NCI-H2196 treated with DMSO at 0.1 percent for 48 hours (cell line): ENCODE data around the gene ZNF865.

Source experiments
- DNase-seq: peaks from one replicate; lab custom pipeline; 2025; ENCODE audit not compliant: unreplicated experiment; lab: John Stamatoyannopoulos, UW

The ZNF865 gene

DNA sequence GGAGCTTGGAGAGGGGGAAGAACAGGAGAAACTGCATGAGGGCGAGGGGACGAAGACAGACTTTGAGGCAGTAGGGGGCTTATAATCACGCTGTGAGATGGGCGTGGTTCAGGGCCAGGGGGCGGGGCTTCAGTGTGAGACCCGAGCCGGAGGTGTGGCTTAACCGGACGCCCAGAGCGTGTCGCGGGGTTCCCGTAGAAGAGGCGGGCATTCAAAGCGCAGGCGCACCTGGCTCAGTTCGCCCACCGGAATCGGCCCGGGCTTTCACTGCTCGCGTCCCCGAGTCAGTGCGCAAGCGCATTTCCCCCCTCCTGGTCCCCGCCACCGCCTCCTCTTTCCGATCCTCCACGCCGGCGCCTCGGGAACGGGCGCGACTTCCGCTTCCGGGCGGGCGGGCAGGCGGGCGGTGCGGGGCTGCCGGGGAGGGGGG lies 225 bp upstream of the ZNF865 start:
- peak; percentile 97 for DNase-seq

DNA sequence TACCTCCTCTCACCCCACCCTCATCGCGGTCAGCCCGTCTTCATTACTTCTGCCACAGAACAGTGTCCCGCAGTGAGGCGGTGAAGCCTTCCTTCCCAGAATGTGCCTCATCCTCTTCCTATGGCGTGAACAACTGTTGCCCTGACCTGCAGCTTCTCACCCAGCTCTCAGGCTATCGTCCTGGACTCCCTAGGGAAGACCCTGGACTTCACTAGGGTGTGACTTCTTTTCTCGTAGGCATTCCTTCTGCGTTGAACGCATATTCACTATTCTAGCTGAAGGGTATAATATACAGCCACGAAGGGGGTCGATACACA lies 982 bp downstream of the ZNF865 start:
- DNase-seq, result no peak

DNA sequence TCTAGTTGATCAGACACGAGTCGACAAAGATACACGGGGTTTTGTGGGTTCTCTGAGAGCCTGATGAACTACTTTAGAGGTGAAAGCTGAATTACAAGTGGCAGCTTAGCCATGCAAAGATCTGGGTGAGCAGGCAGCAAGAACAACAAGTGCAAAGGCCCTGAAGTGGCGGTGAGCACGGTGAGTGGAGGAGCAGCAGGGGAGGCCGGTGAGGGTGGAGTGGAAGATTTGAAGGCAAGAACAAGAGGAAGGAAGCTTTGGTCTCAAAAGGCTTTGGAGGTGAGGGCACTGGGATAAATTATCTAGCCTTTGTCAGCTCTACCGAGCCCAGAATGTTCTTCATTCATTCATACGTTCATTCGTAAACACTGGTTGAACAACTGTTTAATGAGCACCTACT lies 1.4 kb downstream of the ZNF865 start:
- no peak for DNase-seq

DNA sequence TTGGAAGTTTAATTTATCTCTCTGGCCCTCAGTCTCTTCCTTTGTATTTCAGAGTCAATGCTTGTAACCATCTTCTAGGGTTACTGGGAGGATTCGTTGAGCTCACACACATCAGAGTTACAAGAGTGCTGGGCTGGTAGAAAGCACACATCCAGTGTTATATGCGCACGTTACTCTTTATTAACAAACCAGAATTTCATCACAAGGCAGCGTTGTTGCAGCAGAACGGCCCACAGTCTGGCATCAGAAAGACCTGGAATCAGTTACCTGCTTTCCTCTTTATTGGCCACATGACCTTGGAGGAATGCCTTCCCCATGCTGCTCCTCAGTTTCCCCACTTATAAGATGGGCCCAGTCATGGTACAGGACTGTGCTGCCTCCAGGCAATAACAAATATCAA lies 3.9 kb downstream of the ZNF865 start:
- no peak for DNase-seq

DNA sequence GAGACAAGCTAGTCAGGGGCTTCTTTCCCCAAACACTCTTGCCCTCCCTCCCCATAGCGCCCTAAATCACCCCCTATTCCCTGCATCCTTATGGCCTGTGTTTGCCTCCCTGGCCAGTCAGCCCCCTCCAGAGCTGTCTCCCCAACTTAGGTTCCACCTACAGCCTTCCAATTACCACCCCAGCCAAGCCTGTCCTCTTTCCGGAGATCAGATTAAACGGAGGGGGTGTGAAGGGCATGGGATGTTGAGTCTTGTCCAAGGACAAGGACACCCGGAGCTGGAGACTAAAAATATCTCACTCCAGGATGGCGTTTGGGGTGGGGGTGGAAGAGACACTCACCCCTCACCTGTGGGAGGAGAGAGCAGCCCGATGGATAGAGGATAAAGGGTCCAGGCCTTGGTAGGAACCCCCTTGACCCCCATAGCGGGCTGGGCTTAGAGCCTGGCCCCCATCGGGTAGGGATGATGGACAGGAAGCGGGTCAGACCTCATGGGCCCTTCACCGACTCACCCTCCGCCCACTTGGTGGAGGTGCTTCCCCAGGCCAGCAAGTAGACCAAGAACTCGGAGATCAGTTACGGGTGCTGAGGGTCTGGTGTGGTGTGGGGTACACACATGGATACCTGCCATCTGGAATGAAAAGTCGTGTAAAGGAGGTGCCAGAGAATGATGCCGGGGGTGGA lies 6.0 kb downstream of the ZNF865 start:
- no peak for DNase-seq

DNA sequence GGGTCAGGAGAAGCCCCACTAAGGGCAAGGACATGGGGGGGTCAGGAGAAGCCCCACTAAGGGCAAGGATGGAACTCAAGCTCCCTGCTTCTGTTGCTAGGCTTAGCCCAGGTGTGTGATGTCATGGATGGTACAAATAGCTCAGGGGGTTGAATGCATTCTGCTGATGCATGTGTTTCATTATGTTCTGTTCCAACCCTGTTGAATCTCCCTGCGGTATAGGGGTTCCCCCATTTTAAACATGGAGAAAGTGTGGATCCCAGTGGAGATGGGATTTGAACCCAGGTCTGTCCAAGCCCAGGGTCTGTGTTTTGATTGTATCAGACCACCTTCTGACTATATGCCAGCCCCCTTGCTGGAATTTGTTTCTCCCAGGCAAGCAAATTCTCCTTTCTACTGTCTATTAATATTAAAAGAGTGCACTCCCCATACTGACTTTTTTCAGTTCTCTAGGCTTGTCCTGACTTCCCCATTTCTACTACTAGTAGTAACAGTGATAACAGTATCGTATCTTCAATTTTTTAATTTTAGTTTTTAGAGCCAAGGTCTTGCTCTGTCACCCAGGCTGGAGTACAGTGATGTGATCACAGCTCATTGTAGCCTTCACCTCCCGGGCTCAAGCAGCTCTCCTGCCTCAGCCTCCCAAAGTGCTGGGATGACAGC lies 6.7 kb downstream of the ZNF865 start:
- DNase-seq, result no peak

DNA sequence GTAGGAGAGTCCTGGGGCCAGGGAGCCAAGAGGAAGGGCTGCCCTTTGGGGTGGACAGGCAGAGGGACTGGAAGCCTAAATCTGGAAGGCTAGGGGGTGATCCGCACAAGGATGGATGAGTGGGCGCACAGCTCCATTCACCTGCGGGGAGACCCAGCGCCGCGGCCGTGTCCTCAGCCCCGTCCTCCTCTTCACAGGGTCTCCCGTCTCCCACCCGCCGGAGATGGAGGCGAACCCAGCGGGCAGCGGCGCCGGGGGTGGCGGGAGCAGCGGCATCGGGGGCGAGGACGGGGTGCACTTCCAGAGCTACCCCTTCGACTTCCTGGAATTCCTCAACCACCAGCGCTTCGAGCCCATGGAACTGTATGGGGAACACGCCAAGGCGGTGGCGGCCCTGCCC lies 7.9 kb downstream of the ZNF865 start:
- no peak for DNase-seq

DNA sequence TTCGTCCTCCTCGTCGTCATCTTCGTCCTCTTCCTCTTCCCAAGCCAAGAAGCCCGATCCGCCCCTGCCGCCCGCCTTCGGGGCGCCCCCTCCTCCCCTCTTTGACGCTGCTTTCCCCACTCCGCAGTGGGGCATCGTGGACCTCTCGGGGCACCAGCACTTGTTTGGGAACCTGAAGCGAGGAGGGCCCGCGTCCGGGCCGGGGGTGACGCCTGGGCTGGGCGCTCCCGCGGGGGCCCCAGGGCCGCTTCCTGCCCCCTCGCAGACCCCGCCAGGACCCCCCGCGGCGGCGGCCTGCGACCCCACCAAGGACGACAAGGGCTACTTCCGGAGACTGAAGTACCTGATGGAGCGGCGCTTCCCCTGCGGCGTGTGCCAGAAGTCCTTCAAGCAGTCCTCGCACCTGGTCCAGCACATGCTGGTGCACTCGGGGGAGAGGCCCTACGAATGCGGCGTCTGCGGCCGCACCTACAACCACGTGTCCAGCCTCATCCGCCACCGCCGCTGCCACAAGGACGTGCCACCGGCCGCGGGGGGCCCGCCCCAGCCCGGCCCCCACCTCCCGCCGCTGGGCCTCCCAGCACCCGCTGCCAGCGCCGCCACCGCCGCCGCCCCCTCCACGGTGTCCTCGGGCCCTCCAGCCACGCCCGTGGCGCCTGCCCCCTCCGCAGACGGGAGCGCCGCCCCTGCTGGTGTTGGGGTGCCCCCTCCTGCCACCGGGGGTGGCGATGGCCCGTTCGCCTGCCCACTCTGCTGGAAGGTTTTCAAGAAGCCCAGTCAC lies 8.7 kb downstream of the ZNF865 start:
- DNase-seq, result no peak

DNA sequence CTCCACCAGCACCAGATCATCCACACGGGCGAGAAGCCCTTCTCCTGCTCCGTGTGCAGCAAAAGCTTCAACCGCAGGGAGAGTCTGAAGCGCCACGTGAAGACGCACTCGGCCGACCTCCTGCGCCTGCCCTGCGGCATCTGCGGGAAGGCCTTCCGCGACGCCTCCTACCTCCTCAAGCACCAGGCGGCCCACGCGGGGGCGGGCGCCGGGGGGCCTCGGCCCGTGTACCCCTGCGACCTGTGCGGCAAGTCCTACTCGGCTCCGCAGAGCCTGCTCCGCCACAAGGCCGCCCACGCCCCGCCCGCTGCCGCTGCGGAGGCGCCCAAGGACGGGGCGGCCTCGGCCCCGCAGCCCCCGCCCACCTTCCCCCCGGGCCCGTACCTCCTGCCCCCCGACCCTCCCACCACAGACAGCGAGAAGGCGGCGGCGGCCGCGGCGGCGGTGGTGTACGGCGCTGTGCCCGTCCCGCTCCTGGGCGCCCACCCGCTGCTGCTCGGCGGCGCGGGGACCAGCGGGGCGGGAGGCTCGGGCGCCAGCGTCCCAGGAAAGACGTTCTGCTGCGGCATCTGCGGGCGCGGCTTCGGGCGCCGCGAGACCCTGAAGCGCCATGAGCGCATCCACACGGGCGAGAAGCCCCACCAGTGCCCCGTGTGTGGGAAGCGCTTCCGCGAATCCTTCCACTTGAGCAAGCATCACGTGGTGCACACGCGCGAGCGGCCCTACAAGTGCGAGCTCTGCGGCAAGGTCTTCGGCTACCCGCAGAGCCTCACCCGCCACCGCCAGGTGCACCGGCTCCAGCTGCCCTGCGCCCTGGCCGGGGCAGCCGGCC lies 9.5 kb downstream of the ZNF865 start:
- no peak for DNase-seq

DNA sequence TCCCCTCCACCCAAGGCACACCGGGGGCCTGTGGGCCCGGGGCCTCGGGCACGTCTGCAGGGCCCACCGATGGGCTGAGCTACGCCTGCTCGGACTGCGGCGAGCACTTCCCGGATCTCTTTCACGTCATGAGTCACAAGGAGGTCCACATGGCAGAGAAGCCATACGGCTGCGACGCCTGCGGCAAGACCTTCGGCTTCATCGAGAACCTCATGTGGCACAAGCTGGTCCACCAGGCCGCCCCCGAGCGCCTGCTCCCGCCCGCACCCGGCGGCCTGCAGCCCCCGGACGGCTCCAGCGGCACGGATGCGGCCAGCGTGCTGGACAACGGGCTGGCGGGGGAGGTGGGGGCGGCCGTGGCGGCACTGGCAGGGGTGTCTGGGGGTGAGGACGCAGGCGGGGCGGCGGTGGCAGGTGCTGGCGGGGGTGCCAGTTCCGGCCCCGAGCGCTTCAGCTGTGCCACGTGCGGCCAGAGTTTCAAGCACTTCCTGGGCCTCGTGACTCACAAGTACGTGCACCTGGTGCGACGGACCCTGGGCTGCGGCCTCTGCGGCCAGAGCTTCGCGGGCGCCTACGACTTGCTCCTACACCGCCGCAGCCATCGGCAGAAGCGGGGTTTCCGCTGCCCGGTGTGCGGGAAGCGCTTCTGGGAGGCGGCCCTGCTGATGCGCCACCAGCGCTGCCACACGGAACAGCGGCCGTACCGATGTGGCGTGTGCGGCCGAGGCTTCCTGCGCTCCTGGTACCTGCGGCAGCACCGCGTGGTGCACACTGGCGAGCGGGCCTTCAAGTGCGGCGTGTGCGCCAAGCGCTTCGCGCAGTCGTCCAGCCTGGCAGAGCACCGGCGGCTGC lies 10.3 kb downstream of the ZNF865 start:
- DNase-seq, result no peak

DNA sequence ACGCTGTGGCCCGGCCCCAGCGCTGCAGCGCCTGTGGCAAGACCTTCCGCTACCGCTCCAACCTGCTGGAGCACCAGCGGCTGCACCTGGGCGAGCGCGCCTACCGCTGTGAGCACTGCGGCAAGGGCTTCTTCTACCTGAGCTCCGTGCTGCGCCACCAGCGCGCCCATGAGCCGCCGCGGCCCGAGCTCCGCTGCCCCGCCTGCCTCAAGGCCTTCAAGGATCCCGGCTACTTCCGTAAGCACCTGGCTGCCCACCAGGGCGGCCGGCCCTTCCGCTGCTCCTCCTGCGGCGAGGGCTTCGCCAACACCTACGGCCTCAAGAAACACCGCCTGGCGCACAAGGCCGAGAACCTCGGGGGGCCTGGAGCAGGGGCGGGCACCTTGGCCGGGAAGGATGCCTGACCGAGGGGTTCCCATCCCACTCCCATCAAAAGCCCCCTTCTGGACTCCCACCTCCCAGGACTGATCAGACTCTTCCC lies 11.0 kb downstream of the ZNF865 start:
- no peak for DNase-seq

DNA sequence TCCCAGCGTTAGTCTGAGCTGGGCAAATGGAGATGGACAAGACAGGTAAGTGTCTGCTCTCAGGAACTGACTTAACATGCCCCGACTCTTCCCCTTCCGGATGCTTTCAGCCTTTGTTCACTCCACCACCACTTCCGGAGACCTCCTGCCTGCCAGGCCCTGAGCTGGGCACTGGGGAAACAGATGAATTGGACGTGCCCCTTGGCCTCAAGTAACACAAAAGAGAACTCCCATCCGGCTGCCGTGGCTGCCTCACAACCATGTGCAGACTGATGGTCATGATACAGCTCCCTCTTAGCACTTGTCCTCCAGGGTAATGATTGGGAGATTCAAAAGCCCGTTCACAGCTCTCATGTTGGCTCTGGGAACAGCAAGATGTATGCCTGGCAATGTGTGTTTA lies 12.0 kb downstream of the ZNF865 start:
- DNase-seq, result no peak

DNA sequence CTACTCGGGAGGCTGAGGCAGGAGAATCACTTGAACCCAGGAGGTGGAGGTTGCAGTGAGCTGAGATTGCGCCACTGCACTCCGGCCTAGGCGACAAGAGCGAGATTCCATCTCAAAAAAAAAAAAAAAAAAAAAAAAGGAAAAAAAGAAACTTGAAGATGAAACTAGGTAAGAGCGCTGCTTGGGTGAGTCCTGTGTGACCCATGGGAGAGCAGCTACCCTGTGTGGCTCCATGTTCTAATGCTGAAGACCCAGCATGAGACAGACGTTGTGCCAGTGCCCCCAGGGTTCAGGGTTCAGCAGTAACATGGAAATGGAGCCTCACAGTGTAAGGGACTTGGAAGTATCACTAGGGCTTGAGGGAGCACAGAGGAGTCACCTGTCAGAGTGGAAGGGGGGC lies 13.0 kb downstream of the ZNF865 start:
- no peak for DNase-seq

DNA sequence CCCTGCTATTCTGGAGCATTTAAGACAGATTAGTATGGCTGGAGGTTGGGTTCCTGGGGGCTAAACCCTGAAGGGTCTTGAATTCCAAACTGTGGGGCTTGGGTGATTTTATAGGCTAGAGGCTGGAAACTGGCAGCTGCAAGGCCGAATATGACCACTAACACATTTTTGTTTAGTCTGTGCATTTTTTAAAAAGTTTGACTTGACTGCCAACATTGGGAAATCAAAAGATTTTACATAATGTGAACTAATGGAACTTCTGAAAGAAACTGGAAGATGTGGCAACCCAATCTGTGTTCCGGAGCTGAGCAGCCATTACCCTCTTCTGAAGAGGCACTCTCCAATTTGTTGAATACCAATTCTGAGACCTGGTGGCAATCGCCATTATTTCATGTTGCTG lies 13.8 kb downstream of the ZNF865 start:
- DNase-seq, result no peak

DNA sequence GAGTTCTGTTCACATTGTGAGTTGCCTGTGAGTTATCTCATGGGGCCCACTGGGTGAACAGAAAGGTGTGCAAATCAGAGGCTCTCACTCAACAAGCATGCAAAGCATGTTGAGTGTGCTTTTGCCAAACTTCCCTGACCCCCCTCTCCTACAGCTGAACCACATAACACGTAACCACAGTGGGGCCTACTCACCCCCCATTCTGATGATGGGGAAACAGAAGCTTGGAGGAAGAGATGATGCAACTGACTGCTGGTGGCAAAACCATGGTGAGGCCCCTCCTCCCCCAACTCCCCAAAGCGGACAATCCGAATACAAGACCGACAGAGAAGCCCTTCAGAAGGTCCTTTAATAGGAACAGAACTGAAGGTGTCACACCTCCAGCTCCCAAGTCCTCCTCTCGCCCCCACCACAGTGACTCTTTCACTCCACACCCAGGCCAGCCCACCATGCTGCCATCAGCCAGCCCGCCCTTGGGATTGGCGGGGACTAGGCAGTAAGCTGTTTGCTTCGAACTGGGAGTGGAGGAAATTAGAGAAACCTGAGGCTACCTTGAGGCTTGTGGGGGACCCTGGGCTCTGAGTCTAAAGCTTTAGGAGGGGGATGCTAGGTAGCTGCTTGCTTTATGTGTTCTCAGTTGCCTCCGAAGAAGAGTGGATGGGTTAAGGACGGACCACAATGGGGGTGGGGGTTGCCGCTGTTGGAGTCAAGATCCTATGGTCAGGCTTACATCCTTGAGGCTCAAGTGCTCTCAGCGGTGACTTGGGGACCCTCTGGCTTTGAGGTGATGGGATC lies 15.2 kb downstream of the ZNF865 start:
- DNase-seq, result no peak

DNA sequence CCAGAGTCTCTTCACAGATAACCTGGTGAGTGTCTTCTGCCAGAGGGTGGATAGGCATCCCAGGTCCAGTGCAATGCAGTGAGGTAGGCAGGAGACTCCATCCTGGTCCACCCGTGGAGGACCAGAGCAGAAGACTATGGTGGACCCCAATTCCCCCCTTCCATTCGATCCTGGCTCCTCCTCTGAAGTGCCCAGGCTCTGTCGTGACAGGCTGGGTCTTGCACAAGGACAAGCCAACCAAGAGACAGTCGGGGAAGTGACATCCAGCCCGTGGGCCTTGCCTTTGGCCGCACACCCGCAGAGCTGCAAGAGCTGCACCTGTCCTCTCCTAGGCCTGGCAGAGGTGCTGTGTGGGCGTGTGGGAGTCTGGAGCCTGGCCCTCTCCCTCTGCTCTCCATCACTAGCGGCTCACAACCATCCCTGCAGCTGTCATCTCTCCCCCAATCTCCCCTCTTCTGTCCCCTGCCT lies 15.8 kb downstream of the ZNF865 start:
- DNase-seq, result no peak

DNA sequence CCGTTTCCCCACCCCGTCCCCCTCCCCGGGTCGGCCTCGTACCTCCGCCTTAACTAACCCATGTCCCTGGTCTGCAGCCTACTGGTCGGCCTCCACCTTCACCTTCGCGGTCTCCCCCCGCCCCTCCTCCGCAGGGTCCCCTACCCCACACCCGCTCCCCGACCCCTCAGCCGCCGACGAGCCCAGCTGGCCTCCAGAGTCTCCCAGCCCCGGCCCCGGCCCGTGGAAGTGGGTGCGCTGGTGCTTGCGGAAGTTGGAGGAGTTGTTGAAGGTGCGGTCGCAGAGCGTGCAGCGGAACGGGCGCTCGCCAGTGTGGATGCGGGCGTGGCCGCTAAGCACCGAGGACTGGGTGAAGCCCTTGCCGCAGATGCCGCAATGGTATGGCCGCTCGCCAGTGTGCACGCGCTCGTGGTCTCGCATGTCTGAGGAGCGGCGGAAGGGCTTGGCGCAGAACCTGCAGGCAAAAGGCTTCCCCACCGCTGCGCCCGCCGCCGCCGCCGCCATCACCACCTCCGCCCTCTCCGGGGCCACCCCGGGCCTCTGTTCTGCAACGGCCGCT lies 16.3 kb downstream of the ZNF865 start:
- no peak for DNase-seq

DNA sequence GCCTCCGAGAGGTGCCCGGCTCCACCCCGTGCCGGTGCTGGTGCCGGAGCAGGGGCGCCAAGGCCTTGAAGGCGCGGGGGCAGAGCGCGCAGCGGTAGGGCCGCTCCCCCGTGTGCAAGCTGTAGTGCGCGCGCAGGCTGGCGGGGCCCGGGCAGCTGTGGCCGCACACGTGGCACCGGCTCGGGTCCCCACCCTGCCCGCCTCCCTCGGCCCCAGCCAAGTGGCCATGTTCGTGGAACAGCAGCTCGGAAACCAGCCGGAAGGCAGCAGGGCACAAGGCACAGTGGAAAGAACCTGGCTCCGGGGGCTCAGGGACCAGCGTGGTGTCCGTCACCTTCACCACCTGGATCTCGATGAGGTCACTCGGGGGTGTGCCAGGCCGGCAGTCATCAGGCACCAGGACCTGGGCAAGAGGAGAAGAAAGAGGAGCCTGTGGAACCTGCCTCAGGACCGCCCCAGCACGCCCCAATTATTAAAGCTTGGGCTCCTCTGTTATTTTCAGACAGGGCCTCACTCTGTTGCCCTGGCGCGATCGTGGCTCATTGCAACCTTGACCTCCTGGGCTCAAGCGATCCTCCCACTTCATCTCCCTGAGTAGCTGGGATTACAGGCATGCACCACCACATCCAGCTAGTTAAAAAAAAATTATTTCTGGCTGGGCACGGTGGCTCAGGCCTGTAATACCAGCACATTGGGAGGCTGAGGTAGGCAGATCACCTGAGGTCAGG lies 17.0 kb downstream of the ZNF865 start:
- no peak for DNase-seq

DNA sequence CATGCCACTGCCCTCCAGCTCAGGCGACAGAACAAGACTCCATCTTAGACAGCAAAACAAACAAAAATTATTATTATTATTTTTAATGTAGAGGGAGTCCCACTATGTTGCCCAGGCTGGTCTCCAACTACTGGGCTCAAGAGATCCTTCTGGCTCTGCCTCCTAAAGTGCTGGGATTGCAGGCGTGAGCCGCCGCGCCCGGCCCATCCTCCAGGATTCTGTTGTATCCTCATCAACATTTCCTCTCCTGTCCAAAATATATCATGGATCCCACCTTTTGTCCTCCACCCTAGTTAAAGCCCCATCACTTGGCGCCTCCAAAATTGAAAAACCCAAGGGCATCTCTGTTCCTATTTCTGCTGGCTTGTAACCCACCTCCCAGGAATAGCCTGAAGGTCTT lies 17.7 kb downstream of the ZNF865 start:
- no peak for DNase-seq
